B cell (primary cell): Measurements from ENCODE around the gene PAPSS2. TPM values are rescaled to one million over a fixed set of nuclear protein-coding genes. Genes with fewer than 3 reads are reported as not detected.

Experiments used
- ATAC-seq: fragments of 200-7000 bp; cut with Tn5 transposase; one replicate; pipeline ENCODE4 v1.10.0; 2021; ENCODE audit warnings: low read depth, mild to moderate bottlenecking, moderate number of reproducible peaks, moderate library complexity
- CTCF ChIA-PET: fragments of 350-600 bp; sonication (Branson Sonifier 250); formaldehyde crosslinking; loops from one replicate; lab custom pipeline; 2021; ENCODE audit warnings: antibody characterized with exemption, inconsistent platforms; lab: Charles Lee
- POLR2A ChIA-PET: fragments of 350-600 bp; sonication (Branson Sonifier 250); formaldehyde crosslinking; loops from one replicate; lab custom pipeline; 2021; ENCODE audit warnings: antibody characterized with exemption; lab: Charles Lee
- DNase-seq: peaks from one replicate; pipeline ENCODE4 v3.0.0; 2013
- H2AFZ ChIP-seq: 2 replicates; pipeline ENCODE4 v1.6.1; 2012; ENCODE audit warnings: mild to moderate bottlenecking, low read depth, low read length; ENCODE audit not compliant: insufficient read depth, poor library complexity, severe bottlenecking
- H3K27ac ChIP-seq, 2 donors: 1 replicate in 1 of 2; 2 replicates in 1 of 2; pipeline ENCODE4 v1.5.1; 2012 to 2013; ENCODE audit warnings: low read length in 2 of 2, mild to moderate bottlenecking in 2 of 2, moderate library complexity in 1 of 2
- H3K27me3 ChIP-seq, 4 experiments: fragments of 200-600 bp in 1 of 4; sonication (generic) in 1 of 4; replicated peaks in 1 of 4; 1 replicate in 2 of 4; 2 replicates in 2 of 4; pipeline versions ENCODE4 v1.6.1 to v1.7.0; 2013 to 2016; ENCODE audit warnings: low read length in 3 of 4, mild to moderate bottlenecking in 2 of 4, mixed read lengths in 1 of 4, moderate library complexity in 1 of 4; ENCODE audit not compliant: insufficient read depth in 4 of 4, control insufficient read depth in 3 of 4; ENCODE audit errors: control extremely low read depth in 1 of 4
- H3K36me3 ChIP-seq, 2 experiments: replicated peaks in 1 of 2; 1 replicate in 1 of 2; 2 replicates in 1 of 2; pipeline versions ENCODE4 v1.6.1 to v1.7.1; 2013; ENCODE audit warnings: low read length in 1 of 2; ENCODE audit not compliant: insufficient read depth in 2 of 2, control insufficient read depth in 1 of 2; ENCODE audit errors: control extremely low read depth in 1 of 2, extremely low read depth in 1 of 2
- H3K4me1 ChIP-seq, 2 donors: fragments of 200-600 bp in 1 of 2; sonication (generic) in 1 of 2; 1 replicate in 1 of 2; 2 replicates in 1 of 2; pipeline versions ENCODE4 v1.5.1 to v1.6.1; 2013 to 2017; ENCODE audit warnings: low read length in 2 of 2; ENCODE audit not compliant: control insufficient read depth in 2 of 2, insufficient read depth in 2 of 2
- H3K4me2 ChIP-seq: replicated peaks from 2 replicates; pipeline ENCODE3; 2012; ENCODE audit warnings: mild to moderate bottlenecking, low read depth, low read length; ENCODE audit not compliant: poor library complexity, severe bottlenecking
- H3K4me3 ChIP-seq, 5 experiments: fragments of 200-600 bp in 1 of 5; sonication (generic) in 1 of 5; 1 replicate in 3 of 5; 2 replicates in 2 of 5; pipeline versions ENCODE4 v1.5.1 to v1.7.0; 2011 to 2016; ENCODE audit warnings: low read length in 4 of 5, mild to moderate bottlenecking in 4 of 5, low read depth in 2 of 5, control low read depth in 1 of 5, moderate library complexity in 1 of 5; ENCODE audit not compliant: insufficient read depth in 1 of 5; ENCODE audit errors: control extremely low read depth in 1 of 5, extremely low read depth in 1 of 5
- H3K79me2 ChIP-seq: fragments of 200-600 bp; sonication (generic); one replicate; pipeline ENCODE4 v1.6.0; 2016; ENCODE audit warnings: low read length; ENCODE audit not compliant: control insufficient read depth, insufficient read depth
- H3K9ac ChIP-seq: fragments of 200-600 bp; sonication (generic); 2 replicates; pipeline ENCODE4 v1.6.1; 2017; ENCODE audit warnings: mild to moderate bottlenecking, low read length, moderate library complexity
- H3K9me3 ChIP-seq, 3 donors: one replicate each; pipeline versions ENCODE4 v1.6.1 to v1.7.1; 2013; ENCODE audit warnings: low read length in 2 of 3; ENCODE audit not compliant: control insufficient read depth in 2 of 3, insufficient read depth in 1 of 3; ENCODE audit errors: control extremely low read depth in 1 of 3
- H4K20me1 ChIP-seq: 2 replicates; pipeline ENCODE4 v1.6.0; 2012; ENCODE audit warnings: mild to moderate bottlenecking, low read length; ENCODE audit not compliant: insufficient read depth, control insufficient read depth, poor library complexity, severe bottlenecking
- H3K27ac Mint-ChIP-seq: one replicate; pipeline ENCODE4 v1.8.0; 2021; ENCODE audit warnings: mixed read lengths
- H3K27me3 Mint-ChIP-seq: one replicate; pipeline ENCODE4 v1.8.0; 2021; ENCODE audit warnings: mixed read lengths
- H3K4me1 Mint-ChIP-seq: one replicate; pipeline ENCODE4 v1.8.0; 2021; ENCODE audit warnings: mixed read lengths
- H3K4me3 Mint-ChIP-seq: one replicate; pipeline ENCODE4 v1.8.0; 2021; ENCODE audit warnings: mixed read lengths
- H3K9me3 Mint-ChIP-seq: one replicate; pipeline ENCODE4 v1.8.0; 2022; ENCODE audit warnings: mixed read lengths; ENCODE audit not compliant: insufficient read depth
- CTCF ChIP-seq: fragments of 200-600 bp; IDR thresholded peaks from one replicate; pipeline ENCODE4 v1.8.0; 2022; ENCODE audit warnings: antibody characterized with exemption, mild to moderate bottlenecking
- EZH2 ChIP-seq: IDR thresholded peaks from 2 replicates; pipeline ENCODE4 v1.6.1; 2012; ENCODE audit warnings: borderline replicate concordance, low read depth, mild to moderate bottlenecking, moderate library complexity, low read length; ENCODE audit not compliant: insufficient read depth, poor library complexity, severe bottlenecking
- WGBS: methylation state at CpG from one replicate; pipeline ENCODE4 v1.1.5; 2013; ENCODE audit warnings: missing lambda C conversion rate; ENCODE audit not compliant: insufficient coverage; 5-methylcytosine and 5-hydroxymethylcytosine counted together
- intact Hi-C: fragments of 100-400 bp; cut with micrococcal nuclease; formaldehyde crosslinking; loops from one replicate; pipeline ENCODE4 v1.10.0; 2022
- polyA plus RNA-seq: library from polyadenylated mRNA; depleted of rRNA; stranded (reverse); fragments of >200 nt; gene quantifications from 2 replicates; pipeline ENCODE4 v1.2.3, GENCODE V29; 2012
- total RNA-seq, 2 donors: library from RNA; stranded (reverse); fragments of 120-200 nt in 1 of 2; gene quantifications; 1 replicate in 1 of 2; 2 replicates in 1 of 2; pipeline versions ENCODE4 v1.2.3 to v1.2.4, GENCODE V29; 2013 to 2022

PAPSS2 gene
- total and polyA plus RNA-seq, 2 donors (not counting 1 experiment from before 2014, with no cell fraction given) = not detected

GRCh38 chr10:87695074-87695473 lies 35.4 kb downstream of the PAPSS2 start:
- no peaks in the 10 kb centered on the region for H3K9me3 Mint-ChIP-seq
- no peaks in the 10 kb centered on the region for H3K4me1 Mint-ChIP-seq
- no peak overlapping the region for H3K4me3 ChIP-seq
- no peaks in the 10 kb centered on the region for H3K9me3 ChIP-seq
- 67% methylated on average over 1 of the region's 3 CpGs for WGBS
- H2AFZ ChIP-seq = no peak overlapping the region
- H3K27ac ChIP-seq = no peak overlapping the region
- no peaks in the 10 kb centered on the region for H3K79me2 ChIP-seq
- ChIA-PET CTCF (no interaction called here), POLR2A (no interaction called here)
- no peak for DNase-seq
- no peaks in the 10 kb centered on the region for H3K27me3 ChIP-seq
- no peaks in the 10 kb centered on the region for H3K36me3 ChIP-seq
- peaks cover 7% of the 10 kb centered on the region for H3K27me3 Mint-ChIP-seq
- no peak overlapping the region for H3K4me2 ChIP-seq
- intact Hi-C loops = no loop called here
- ATAC-seq = no peak
- no peak for TF ChIP-seq EZH2
- no peak for TF ChIP-seq CTCF
- H3K9ac ChIP-seq = no peak overlapping the region
- no peaks in the 10 kb centered on the region for H3K4me1 ChIP-seq
- H3K4me3 Mint-ChIP-seq = no peak overlapping the region
- H4K20me1 ChIP-seq = no peaks in the 10 kb centered on the region
- no peak overlapping the region for H3K27ac Mint-ChIP-seq

- H3K27me3 Mint-ChIP-seq = peaks cover 7% of the 10 kb centered on the region
- intact Hi-C loops = no loop called here
Measured at GRCh38 chr10:87696922-87697745, 37.5 kb downstream of the PAPSS2 start.

More at GRCh38 chr10:87696922-87697745, 37.5 kb downstream of the PAPSS2 start:
- Histone ChIP-seq H3K4me3 (no peak overlapping the region), H4K20me1 (no peaks in the 10 kb centered on the region), H3K36me3 (no peaks in the 10 kb centered on the region), H2AFZ (no peak overlapping the region), H3K27me3 (no peaks in the 10 kb centered on the region), H3K4me1 (no peaks in the 10 kb centered on the region), H3K79me2 (no peaks in the 10 kb centered on the region), H3K9ac (no peak overlapping the region), H3K9me3 (no peaks in the 10 kb centered on the region), H3K27ac (no peak overlapping the region), H3K4me2 (no peak overlapping the region)
- Mint-ChIP-seq H3K9me3 (no peaks in the 10 kb centered on the region), H3K4me3 (no peak overlapping the region), H3K4me1 (no peaks in the 10 kb centered on the region), H3K27ac (no peak overlapping the region)
- ChIA-PET POLR2A (no interaction called here), CTCF (no interaction called here)
- no peak for ATAC-seq
- DNase-seq = no peak
- no peak for TF ChIP-seq EZH2
- no peak for TF ChIP-seq CTCF
- 92% methylated on average over 9 of the region's 11 CpGs for WGBS
